GM13976 (cell line): ENCODE data around the gene RIMS4.

Experiments used
- DNase-seq: peaks from one replicate; pipeline ENCODE4 v3.0.0; 2012; ENCODE audit warnings: low spot score
- in situ Hi-C: fragments of 300-500 bp; cut with MboI; formaldehyde crosslinking; loops from one replicate; pipeline ENCODE4 v1.12.0; 2022; ENCODE audit warnings: low sequenced_read_pairs, mixed read lengths, inconsistent platforms; ENCODE audit not compliant: unreplicated experiment
- TF ChIP-seq, protein P1 (sequence below): IDR thresholded peaks from 2 replicates; pipeline ENCODE4 v1.5.1; 2012; ENCODE audit warnings: borderline replicate concordance, mild to moderate bottlenecking; ENCODE audit not compliant: insufficient read depth; ENCODE audit errors: extremely low read depth, missing control alignments, control extremely low read depth

RIMS4 gene

DNA sequence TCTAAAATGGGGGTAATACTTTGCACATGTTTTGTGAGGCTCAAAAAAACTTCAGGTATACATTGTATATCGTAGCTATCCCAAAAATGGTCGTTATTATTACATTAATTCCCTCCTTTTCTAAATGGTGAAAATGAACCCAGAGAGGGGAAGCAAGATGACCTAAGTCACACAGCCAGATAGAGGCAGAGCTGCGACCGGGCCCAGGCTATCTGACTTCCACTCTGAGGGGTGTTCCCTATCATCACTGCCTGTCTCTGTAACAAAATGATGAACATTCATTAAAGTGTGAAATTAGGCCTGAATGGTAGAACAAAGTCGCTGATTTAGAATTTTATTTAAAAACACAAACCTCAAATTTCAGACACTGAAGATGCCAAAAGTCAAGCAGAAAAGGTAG, 29.1 kb upstream of the RIMS4 start:
- no peak for DNase-seq
- in situ Hi-C loops, result no loop called here
- TF ChIP-seq, protein P1, sequence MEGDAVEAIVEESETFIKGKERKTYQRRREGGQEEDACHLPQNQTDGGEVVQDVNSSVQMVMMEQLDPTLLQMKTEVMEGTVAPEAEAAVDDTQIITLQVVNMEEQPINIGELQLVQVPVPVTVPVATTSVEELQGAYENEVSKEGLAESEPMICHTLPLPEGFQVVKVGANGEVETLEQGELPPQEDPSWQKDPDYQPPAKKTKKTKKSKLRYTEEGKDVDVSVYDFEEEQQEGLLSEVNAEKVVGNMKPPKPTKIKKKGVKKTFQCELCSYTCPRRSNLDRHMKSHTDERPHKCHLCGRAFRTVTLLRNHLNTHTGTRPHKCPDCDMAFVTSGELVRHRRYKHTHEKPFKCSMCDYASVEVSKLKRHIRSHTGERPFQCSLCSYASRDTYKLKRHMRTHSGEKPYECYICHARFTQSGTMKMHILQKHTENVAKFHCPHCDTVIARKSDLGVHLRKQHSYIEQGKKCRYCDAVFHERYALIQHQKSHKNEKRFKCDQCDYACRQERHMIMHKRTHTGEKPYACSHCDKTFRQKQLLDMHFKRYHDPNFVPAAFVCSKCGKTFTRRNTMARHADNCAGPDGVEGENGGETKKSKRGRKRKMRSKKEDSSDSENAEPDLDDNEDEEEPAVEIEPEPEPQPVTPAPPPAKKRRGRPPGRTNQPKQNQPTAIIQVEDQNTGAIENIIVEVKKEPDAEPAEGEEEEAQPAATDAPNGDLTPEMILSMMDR, result no peak

DNA sequence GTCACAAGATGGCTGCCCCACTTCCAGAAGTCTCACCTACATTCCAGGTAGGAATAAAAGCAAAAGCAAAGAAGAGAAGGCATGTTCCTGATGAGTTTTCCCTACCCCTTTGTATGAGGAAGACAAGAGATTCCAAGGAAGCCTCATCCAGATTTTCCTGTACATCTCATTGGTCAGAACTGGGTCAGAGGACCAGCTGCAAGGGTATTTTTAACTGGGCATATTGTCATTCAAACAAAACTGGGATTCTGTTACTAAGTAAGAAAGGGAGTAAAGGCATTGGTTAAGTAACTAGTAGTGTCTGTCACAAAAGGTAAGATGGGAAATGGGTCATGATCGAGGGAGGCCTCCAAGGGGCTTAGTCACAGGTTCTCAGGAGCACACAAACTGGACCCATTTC, 28.2 kb upstream of the RIMS4 start:
- TF ChIP-seq, protein P1, result no peak
- in situ Hi-C loops, result no loop called here
- DNase-seq, result no peak

DNA sequence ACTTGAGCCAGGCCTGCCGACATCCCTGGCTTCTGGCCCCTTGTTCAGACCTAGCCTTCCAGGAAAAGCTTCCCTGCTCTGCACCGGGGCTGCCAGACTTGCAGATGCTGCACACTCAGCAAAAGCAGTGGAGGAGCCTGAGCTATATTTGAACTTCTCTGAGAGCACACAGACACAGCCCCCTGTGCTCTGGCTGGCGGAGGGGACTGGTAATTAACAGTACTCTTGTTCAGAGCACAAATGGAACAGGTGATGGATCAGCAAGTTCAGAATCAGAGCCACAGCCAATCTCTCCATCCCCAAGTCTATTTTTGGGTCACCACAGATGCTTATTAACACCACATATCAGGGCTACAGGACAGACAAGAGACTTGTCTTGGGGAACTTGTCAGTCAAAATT, 27.6 kb upstream of the RIMS4 start:
- DNase-seq, result no peak
- TF ChIP-seq, protein P1, result no peak
- in situ Hi-C loops, result no loop called here

- no peak for DNase-seq
- in situ Hi-C loops, result no loop called here
- TF ChIP-seq, protein P1, result no peak
These were observed 26.3 kb upstream of the RIMS4 start for GRCh38 chr20:44836601-44837120.

DNA sequence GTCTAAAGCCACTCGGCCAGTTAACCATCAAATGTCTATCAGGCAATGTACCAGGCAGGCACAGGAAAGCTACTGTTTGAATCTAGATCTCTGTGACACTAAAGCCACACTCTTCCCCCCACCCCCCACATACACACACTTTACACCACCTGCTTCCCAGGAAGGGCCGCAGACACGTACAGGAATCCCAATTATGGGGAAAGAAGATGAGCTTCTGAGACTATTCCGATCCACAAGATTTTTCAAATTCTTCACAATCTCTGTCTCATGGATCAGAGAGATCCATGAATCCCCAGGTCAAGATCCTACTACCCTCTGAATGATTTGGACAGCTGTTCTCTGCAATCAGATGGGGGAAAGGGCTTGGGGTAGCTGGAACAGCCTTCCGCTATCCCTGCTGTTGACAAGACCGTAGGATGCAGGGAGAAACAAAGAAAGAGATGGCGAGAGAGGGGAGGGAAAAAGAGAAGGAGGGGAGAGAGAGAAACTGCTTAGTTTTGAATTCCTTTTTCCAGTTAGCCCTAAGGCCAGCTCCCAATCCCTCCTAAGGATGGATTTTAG, 25.4 kb upstream of the RIMS4 start:
- in situ Hi-C loops, result no loop called here
- DNase-seq, result no peak
- TF ChIP-seq, protein P1, result no peak

- in situ Hi-C loops, result no loop called here
- no peak for DNase-seq
- TF ChIP-seq, protein P1, result no peak
These were observed 24.8 kb upstream of the RIMS4 start for GRCh38 chr20:44835116-44835515.
